Activated CD4-positive, alpha-beta T cell treated with anti-CD3 and anti-CD28 coated beads, Interleukin-2, amount 50 U/mL, for 16 hours (primary cell): Measurements from ENCODE around the gene FREM2.

Experiments used
- DNase-seq: peaks from one replicate; pipeline ENCODE4 v3.0.0-alpha.2; 2020

FREM2 gene

DNA sequence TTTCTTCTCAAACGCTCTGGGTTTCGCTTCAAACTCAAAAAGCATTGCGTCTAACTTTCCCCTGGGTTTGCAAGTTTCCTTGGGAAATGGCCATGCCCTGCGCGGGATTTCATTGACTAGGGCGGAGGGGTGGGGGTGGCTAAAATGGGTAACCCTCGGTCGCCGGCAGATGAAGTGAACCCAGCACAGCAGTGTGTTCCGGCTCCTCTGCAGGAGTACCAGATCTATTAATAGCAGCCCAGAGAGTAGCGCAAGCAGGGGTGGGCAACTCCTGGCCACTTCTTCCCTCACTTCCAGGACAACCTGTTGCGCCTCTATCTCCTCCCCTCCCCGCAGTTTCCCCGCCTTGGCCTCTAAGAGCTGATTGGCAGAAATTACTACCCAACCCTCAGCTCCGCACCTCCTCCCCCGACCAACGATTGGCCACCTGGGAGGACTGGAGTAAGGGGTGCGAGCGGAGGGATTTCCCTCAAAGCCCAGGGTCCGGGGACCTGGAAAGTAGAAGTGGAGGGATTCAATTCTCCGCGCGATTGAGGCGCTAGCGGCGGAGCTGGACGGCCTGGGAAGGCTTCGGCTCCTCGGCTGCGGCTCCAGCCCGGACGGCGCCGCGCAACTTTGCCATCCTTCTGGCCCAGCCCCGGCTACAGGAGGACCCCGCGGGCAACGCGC lies at the start of gene FREM2:
Gene FREM2, plus strand, starts transcription at position 501 of the 669 bp plus-strand sequence. CDS start 268 bp downstream, outside the sequence.
- no peak for DNase-seq

GRCh38 chr13:38637576-38637975 lies 49.3 kb upstream of the FREM2 start:
- DNase-seq = no peak

DNA sequence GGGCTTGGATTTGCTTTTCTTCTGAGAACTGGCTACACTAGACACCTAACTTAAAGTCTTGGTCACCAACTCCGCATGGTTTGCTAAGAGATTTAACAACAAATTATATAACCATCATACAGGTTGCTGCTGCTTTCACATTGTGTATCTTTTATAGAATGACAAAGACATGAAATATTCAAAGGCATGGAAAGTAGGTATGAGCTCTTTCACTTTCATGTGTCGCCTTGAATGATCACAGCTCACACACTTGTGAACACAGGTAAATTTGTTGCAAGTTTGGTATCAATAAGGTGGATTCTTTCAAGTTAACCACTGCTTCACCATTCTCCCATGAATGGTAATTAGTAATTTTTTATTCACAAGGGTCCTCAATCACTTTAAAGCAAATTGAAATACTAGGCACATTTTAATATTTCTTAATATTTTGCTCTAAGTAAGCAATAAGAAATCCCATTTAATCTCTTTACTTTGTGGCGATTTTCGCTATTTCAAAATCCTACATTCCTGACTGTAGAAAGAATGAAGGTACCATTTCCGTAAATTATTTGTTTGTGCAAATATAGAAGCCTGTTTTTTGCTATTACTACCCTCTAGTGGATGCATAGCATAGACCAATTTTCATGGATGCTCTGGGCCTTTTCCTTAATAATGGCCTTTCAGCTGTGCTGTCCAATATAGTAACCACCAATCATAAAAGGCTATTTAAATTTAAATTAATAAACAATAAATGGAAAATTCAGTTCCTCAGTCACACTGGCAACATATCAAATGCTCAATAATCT lies 45.5 kb upstream of the FREM2 start:
- no peak for DNase-seq

DNA sequence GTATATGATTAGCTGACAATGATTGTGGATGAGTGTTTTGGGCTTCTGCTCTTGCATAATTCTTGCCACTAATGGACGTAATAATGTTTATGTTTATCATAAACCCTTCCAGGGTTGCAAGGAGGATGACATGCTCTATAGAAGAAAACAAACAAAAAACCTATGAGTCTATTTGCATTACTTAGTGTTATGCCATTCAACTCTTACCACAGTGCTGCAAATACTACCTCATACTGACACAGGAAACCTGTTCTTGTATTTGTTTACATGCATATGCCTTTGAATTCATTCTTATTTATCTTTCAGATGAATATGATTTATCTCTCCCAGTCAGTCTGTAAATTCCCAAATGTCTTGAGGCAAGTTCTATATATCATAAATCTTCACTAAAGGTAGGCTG lies 39.6 kb upstream of the FREM2 start:
- no peak for DNase-seq

DNA sequence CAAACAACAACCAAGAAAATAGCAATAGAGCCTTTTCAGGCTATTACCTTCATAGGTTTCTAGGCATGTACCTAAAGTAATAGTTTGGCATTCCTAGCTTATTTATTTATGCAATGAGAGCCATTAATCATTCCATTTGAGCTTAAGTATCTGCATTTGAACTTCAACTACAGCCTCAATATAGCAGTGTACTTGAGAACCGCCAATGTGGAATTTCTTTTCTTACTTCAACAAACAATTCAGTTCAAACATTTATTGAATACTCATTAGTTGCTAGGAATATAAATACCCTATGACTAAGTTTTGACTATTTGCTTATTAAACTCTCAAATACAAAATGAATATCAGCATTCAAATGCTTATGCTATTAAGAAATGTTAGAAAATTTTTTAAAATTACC lies 38.0 kb upstream of the FREM2 start:
- no peak for DNase-seq

DNA sequence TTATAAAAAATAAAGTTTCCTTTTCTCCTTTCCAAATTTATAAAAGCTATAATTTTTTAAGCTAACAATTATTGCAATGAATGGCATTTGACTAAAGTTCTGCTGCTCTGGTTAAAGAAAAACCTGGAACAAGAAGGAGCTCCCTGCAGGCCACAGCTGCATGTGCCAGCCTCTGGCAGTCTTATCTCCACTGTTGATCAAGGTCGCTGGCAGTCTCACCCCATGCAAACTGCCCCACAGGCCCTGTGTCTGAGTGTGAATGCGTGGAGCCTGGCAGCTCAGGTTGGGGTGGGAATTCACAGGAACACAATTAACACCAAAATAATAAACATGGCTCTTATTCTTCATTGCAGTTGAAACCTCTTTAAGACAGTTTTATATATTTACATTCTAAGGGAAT lies 30.2 kb upstream of the FREM2 start:
- DNase-seq = no peak

- DNase-seq = no peak
Measured at GRCh38 chr13:38657191-38657590, 29.7 kb upstream of the FREM2 start.

DNA sequence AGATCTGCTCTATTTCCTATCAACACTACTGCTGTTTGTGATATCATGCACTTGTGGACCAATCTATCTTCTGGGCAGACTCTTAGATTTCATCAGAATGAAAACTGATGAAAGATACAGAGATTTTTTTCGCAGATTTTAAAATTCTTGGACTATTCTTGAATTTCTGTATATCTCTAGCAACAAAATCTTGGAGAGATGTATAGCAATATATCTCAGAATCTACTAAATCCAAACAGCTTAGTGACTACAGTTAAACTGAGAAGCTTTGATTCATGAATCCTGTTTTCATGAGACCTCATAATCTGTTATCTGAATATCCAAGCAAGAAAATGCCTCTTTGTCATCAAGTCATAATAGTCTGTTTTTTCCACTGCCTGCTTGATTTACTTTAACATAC lies 28.0 kb upstream of the FREM2 start:
- DNase-seq = no peak

GRCh38 chr13:38661010-38661675 lies 25.7 kb upstream of the FREM2 start:
- no peak for DNase-seq

- no peak for DNase-seq
Measured at GRCh38 chr13:38662362-38662761, 24.5 kb upstream of the FREM2 start.

- DNase-seq = no peak
Measured at GRCh38 chr13:38664906-38665305, 22.0 kb upstream of the FREM2 start.

DNA sequence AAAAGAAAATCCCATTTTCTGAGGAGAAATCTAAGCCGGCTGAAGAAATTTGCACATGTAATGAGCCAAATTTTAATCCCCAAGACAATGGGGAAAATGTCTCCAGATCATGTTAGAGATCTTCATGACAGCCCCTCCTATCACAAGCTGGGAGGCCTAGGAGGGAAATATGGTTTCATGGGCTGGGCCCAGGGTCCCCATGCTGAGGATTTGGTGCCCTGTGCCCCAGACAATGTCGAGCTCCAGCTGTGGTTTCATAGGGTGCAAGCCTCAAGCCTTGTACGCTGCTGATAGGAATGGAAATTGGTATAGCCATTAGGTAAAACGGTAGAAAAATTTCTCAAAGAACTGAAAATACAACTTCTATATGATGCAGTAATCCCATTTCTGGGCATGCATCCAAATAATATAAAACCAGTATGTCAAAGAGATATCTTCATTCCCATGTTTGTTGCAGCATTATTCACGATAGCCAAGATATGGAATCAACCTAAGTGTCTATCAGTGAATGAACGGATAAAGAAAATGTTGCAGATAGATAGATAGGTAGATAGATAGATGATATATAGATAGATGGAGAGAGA lies 19.3 kb upstream of the FREM2 start:
- DNase-seq = no peak

DNA sequence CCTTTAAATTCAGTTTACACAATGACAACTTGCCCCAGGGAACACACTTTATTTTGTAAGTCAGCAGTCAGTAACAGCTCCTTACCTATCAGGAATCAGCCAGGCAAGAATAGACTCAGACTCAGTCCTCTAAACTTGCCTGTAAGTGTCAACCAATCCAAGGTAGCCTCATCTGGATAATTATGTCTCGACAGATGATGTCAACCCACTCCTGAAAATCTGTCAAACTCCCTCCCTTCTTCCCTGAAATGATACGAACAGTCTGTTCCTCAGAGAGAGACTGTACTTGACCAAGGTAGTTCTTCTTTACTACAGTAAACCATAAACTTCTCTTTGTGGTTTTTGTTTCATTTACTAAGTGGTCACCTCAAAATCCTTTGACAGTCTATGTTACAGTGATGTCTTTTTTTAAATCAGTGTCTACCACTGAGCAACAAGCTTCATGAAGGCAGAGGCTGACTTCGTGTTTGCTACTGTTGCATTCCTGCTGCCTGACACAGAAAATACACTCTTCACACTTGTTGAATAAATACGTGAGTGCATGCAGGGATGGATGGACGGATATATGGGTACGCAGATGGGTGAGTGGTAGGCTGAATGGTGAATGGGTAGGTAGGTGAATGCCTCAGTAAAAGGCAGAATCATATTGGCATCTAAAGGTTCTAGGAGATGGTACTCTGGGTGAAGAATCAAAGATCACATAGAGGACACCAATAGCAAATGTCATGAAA lies 17.5 kb upstream of the FREM2 start:
- DNase-seq = no peak

GRCh38 chr13:38670627-38671026 lies 16.2 kb upstream of the FREM2 start:
- DNase-seq = no peak

GRCh38 chr13:38671980-38672379 lies 14.9 kb upstream of the FREM2 start:
- DNase-seq = no peak

DNA sequence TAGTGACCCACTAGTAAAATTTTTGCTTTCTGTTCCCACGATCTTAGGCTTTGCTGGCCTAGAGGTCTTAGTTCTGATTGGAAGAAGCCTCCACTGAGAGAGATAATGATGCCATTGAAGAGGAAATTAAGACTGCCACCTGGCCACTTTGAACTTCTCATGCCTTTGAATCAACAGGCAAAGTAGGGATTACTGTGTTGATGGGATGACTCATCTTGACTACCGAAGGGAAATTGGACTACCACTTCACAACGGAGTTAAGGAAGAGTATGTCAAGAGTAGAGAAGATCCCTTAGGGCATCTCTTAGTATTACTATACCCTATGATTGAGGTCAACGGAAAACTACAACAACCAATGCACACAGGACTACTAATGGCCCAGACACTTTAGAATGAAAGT lies 12.7 kb upstream of the FREM2 start:
- DNase-seq = no peak

DNA sequence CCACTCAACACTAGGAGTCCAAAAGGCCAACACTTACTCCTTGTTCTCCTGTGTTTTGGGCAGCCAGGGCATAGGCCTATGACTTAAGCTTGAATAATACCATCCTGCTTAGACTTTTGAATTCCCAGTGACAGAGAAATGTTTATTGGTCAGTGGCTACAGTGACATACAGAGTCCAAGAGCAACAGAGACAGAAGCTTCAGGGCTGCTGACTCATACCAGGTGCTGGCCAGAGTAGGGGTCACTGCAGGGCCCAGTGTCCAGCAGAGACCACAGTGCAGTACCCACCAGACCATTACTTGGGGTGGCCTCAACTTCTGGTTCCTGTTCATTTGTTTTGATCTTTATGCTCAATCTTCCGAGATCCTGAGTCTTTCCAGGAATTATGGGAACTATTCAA lies 6.0 kb upstream of the FREM2 start:
- DNase-seq = no peak

- DNase-seq = no peak
Measured at GRCh38 chr13:38684714-38685113, 2.2 kb upstream of the FREM2 start.

GRCh38 chr13:38685431-38685830 lies 1.4 kb upstream of the FREM2 start:
- no peak for DNase-seq

GRCh38 chr13:38685974-38686576 lies 802 bp upstream of the FREM2 start:
- peak; percentile 3 for DNase-seq

DNA sequence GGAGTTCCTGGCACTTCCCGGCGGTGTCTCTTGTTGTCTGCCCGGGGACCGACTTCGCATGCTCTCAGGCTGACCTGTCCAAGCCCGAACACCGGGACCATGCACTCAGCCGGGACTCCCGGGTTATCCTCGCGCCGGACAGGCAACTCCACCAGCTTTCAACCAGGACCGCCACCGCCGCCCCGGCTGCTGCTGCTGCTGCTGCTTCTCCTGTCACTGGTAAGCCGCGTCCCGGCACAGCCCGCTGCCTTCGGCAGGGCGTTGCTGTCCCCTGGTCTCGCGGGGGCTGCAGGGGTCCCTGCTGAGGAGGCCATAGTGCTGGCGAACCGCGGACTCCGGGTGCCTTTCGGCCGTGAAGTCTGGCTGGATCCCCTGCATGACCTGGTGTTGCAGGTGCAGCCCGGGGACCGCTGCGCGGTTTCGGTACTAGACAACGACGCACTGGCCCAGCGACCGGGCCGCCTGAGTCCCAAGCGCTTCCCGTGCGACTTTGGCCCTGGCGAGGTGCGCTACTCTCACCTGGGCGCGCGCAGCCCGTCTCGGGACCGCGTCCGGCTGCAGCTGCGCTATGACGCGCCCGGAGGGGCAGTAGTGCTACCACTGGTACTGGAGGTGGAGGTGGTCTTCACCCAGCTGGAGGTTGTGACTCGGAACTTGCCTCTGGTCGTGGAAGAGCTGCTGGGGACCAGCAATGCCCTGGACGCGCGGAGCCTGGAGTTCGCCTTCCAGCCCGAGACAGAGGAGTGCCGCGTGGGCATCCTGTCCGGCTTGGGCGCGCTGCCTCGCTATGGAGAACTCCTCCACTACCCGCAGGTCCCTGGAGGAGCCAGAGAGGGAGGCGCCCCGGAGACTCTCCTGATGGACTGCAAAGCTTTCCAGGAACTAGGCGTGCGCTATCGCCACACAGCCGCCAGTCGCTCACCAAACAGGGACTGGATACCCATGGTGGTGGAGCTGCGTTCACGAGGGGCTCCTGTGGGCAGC lies 661 bp downstream of the FREM2 start:
- DNase-seq = no peak
